Measurements from ENCODE around the gene VILL.
A peak's percentile ranks its signal among the peaks of the same experiment; 100 is the strongest.

Gene VILL

DNA sequence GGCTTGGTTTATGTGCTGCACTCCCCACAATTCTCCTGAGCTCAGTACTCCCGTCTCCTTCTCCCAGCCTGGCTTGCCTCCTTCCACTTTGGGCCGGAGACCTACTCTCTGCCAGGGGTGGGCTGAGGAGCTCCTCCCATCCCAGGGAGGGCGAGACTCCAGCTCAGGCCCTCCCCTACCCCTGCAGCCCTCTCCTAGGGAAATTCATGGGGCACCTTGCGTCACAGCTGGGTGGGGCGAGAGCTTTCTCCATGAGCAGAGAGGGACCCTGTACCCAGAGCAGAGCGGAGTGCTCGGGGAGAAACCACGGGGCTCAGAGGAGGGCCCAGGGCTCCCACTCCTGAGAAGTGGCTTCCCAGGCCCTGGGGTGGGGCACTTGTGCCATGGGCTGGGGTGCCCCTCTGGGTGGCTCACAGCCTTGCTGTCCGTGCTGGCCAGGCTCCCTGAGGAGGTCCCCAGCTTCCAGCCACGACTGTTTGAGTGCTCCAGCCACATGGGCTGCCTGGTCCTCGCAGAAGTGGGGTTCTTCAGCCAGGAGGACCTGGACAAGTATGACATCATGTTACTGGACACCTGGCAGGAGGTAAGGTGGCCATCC lies 13.3 kb downstream of the VILL start:
- no peaks in the 10 kb centered on the region for H3K9me3 Mint-ChIP-seq
- H3K4me1 Mint-ChIP-seq = peaks cover 33% of the 10 kb centered on the region
- DNase-seq = no peak
- H3K4me3 Mint-ChIP-seq = no peak overlapping the region
- peaks cover 8% of the 10 kb centered on the region for H3K27me3 Mint-ChIP-seq (ENCODE audit: low read depth, poor library complexity)
- H3K27ac Mint-ChIP-seq = no peak overlapping the region
- peaks cover 17% of the 10 kb centered on the region for H3K36me3 Mint-ChIP-seq (ENCODE audit: low read depth)
- TF ChIP-seq, protein P1, sequence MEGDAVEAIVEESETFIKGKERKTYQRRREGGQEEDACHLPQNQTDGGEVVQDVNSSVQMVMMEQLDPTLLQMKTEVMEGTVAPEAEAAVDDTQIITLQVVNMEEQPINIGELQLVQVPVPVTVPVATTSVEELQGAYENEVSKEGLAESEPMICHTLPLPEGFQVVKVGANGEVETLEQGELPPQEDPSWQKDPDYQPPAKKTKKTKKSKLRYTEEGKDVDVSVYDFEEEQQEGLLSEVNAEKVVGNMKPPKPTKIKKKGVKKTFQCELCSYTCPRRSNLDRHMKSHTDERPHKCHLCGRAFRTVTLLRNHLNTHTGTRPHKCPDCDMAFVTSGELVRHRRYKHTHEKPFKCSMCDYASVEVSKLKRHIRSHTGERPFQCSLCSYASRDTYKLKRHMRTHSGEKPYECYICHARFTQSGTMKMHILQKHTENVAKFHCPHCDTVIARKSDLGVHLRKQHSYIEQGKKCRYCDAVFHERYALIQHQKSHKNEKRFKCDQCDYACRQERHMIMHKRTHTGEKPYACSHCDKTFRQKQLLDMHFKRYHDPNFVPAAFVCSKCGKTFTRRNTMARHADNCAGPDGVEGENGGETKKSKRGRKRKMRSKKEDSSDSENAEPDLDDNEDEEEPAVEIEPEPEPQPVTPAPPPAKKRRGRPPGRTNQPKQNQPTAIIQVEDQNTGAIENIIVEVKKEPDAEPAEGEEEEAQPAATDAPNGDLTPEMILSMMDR (IDR thresholded peaks at IDR 0.05) = no peak

DNA sequence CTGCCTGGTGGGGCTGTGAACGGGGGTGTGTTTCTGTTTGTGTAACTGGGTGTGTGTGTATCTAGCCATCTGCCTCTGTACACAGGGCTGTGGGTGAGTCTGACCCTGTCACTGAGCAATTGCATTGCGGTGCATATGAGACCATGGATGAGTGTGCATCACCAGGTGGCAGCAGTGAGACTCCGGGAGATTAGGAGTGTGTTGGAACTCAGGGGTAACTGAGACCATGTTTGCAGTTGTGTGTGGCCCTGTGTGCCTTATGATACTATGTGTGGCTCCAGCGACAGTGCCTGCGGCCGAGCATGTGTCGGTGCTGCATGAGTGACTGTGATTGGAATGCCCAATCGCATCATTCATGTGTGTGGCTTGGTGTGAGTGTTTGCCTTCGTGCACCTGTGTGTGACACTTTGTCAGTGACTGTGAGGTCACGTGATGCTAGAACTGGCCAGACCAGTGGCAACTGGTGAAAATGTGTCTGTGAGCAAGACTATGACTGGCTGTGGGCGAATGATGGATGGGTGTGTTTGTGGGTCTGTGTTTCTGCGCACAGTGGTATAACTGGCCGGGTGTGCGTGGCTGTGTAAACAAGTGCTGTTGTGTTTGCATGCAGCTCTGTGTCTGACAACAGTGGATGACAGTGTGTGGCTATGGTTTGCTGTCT lies 14.0 kb downstream of the VILL start:
- Mint-ChIP-seq H3K27me3 (ENCODE audit: low read depth, poor library complexity) (peaks cover 6% of the 10 kb centered on the region), H3K4me1 (peaks cover 27% of the 10 kb centered on the region), H3K4me3 (no peak overlapping the region), H3K36me3 (ENCODE audit: low read depth) (peaks cover 15% of the 10 kb centered on the region), H3K27ac (peak overlapping the region; percentile 10), H3K9me3 (no peaks in the 10 kb centered on the region)
- peak; percentile 64 for DNase-seq
- TF ChIP-seq, protein P1 (IDR thresholded peaks at IDR 0.05) = peak; percentile 58

DNA sequence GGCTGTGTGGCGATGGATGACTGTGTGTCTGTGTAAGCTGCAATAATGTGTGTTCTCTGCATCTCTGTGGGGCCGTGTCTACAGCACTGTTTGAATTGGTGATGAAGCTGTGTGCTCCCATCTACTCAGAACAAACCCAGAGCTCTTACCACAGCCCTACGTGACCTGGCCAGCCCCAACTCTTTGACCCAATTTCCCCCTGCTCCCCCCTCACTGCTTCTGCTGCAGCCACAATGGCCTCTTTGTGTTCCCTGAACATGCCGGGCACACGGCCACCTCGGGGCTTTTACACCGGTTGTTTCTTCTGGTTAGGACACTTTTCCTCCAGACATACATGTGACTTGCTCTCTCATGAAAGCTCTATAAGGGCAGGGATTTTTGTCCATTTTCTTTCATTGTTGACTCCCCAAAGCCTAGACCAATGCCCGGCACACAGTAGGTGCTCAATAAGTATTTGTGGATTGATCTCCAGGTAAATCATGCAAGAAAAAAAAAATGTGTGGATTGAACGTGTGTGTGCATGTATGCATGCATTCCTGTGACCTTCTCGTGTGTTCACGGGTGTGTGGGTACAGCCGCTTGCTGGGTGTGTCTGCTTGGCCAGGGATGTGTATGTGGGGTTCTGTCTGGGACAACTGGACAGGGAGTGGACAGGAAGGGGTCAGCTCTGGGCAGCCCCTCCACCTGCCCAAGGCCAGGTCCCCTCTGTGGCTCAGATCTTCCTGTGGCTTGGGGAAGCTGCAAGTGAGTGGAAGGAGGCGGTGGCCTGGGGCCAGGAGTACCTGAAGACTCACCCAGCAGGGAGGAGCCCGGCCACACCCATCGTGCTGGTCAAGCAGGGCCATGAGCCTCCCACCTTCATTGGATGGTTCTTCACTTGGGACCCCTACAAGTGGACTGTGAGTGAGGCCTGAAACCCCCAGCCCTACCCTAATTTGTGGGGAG lies 14.8 kb downstream of the VILL start:
- TF ChIP-seq, protein P1 (IDR thresholded peaks at IDR 0.05) = no peak
- H3K4me1 Mint-ChIP-seq = peaks cover 19% of the 10 kb centered on the region

DNA sequence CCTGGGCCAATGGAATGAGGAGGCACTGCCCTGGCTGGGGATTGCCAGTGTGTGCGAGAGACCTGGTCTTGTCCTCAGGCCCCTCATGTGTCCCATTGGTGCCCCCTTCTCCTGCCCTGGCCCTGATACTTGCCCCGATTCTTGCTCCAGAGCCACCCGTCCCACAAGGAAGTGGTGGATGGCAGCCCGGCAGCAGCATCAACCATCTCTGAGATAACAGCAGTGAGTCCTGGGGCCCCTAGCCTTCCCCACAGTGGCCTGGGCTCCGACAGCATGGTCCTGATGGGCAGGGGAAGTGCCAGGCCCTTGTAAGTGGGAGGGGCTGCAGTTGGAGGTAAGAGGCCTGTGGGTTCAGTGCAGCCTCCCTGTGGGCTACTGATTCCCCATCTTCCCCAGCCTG lies 15.4 kb downstream of the VILL start:
- Mint-ChIP-seq H3K36me3 (ENCODE audit: low read depth) (peaks cover 12% of the 10 kb centered on the region), H3K27me3 (ENCODE audit: low read depth, poor library complexity) (peaks cover 3% of the 10 kb centered on the region), H3K9me3 (no peaks in the 10 kb centered on the region), H3K4me1 (peaks cover 16% of the 10 kb centered on the region), H3K4me3 (no peak overlapping the region), H3K27ac (no peak overlapping the region)
- TF ChIP-seq, protein P1 (IDR thresholded peaks at IDR 0.05) = no peak
- no peak for DNase-seq

More for the DNA sequence above, 14.8 kb downstream of the VILL start:
- no peaks in the 10 kb centered on the region for H3K9me3 Mint-ChIP-seq
- peaks cover 12% of the 10 kb centered on the region for H3K36me3 Mint-ChIP-seq (ENCODE audit: low read depth)
- DNase-seq = no peak
- no peak overlapping the region for H3K4me3 Mint-ChIP-seq
- peaks cover 3% of the 10 kb centered on the region for H3K27me3 Mint-ChIP-seq (ENCODE audit: low read depth, poor library complexity)
- no peak overlapping the region for H3K27ac Mint-ChIP-seq

DNA sequence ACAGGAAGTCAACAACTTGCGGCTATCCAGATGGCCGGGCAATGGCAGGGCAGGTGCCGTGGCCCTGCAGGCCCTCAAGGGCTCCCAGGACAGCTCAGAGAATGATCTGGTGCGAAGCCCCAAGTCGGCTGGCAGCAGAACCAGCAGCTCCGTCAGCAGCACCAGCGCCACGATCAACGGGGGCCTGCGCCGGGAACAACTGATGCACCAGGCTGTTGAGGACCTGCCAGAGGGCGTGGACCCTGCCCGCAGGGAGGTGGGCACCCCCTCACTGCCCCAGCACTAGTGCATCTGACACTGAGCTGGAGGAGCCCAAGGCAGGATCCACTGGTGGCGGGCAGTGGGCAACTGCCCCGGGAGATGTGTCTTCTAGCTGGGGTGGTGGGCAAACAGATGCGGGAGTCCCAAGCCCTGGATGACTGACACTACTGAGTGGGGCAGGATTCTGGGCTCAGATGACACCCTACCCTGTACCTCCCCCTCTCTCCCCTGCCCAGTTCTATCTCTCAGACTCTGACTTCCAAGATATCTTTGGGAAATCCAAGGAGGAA lies 15.9 kb downstream of the VILL start:
- H3K36me3 Mint-ChIP-seq (ENCODE audit: low read depth) = peaks cover 12% of the 10 kb centered on the region
- no peak for DNase-seq
- H3K4me3 Mint-ChIP-seq = no peak overlapping the region
- H3K27me3 Mint-ChIP-seq (ENCODE audit: low read depth, poor library complexity) = peaks cover 3% of the 10 kb centered on the region
- peaks cover 16% of the 10 kb centered on the region for H3K4me1 Mint-ChIP-seq
- H3K27ac Mint-ChIP-seq = no peak overlapping the region
- no peaks in the 10 kb centered on the region for H3K9me3 Mint-ChIP-seq
- TF ChIP-seq, protein P1 (IDR thresholded peaks at IDR 0.05) = no peak
